SJCRH30 (cell line): Measurements from ENCODE around the gene C10orf90. TPM values are rescaled to one million over a fixed set of nuclear protein-coding genes. Genes with fewer than 3 reads are reported as not detected.
A peak's percentile ranks its signal among the peaks of the same experiment; 100 is the strongest.

Experiments used
- DNase-seq, 2 experiments: peaks; one replicate each; pipeline ENCODE4 v3.0.0-alpha.2; 2015 to 2020
- H3K27ac ChIP-seq: fragments of 250-450 bp; sonication (Bioruptor Pico); 2 replicates; pipeline ENCODE4 v1.5.1; 2020; ENCODE audit warnings: mild to moderate bottlenecking, moderate library complexity
- H3K27me3 ChIP-seq: fragments of 250-450 bp; sonication (Bioruptor Pico); 2 replicates; pipeline ENCODE4 v1.5.1; 2020; ENCODE audit warnings: mild to moderate bottlenecking, moderate library complexity
- H3K36me3 ChIP-seq: fragments of 250-450 bp; sonication (Bioruptor Pico); 2 replicates; pipeline ENCODE4 v1.5.1; 2020; ENCODE audit warnings: mild to moderate bottlenecking, moderate library complexity
- H3K4me1 ChIP-seq: fragments of 250-450 bp; sonication (Bioruptor Pico); 2 replicates; pipeline ENCODE4 v1.5.1; 2020; ENCODE audit warnings: mild to moderate bottlenecking, moderate library complexity
- H3K4me3 ChIP-seq: fragments of 250-450 bp; sonication (Bioruptor Pico); 2 replicates; pipeline ENCODE4 v1.5.1; 2020; ENCODE audit warnings: mild to moderate bottlenecking, moderate library complexity
- H3K9me3 ChIP-seq: fragments of 250-450 bp; sonication (Bioruptor Pico); replicated peaks from 2 replicates; pipeline ENCODE4 v1.5.1; 2020; ENCODE audit warnings: mild to moderate bottlenecking, moderate library complexity
- total RNA-seq: library from RNA; depleted of rRNA; stranded (reverse); fragments of >200 nt; shearing (Covaris generic); gene quantifications from 2 replicates; pipeline ENCODE4 v1.2.3, GENCODE V29; 2014

Gene C10orf90
- total RNA-seq, 1 experiment from 2014 or later, result 0.12 TPM

DNA sequence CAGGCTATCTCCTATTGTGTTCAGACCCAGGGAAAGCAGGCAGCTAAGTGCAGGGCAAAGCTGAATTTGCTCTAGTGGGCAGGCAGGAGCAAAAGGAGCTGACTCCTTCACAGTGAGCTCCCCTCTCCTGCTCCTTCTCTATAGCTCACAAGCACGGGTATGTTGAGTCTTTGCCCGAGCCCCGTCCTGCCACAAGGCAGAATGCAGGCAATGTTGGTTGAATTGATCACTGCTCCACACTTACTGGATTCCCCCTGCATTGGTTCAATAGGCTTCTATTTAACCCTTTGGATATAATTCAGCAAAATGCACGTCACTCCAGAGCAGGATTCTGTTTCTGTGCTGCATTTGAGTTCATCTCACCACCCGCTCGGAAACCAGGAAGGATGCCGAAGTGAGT lies 16.2 kb upstream of the C10orf90 start:
- Histone ChIP-seq H3K9me3 (no peaks in the 10 kb centered on the region), H3K27ac (no peak overlapping the region), H3K4me1 (no peaks in the 10 kb centered on the region), H3K27me3 (no peaks in the 10 kb centered on the region), H3K36me3 (no peaks in the 10 kb centered on the region), H3K4me3 (no peak overlapping the region)
- DNase-seq, result no peak

DNA sequence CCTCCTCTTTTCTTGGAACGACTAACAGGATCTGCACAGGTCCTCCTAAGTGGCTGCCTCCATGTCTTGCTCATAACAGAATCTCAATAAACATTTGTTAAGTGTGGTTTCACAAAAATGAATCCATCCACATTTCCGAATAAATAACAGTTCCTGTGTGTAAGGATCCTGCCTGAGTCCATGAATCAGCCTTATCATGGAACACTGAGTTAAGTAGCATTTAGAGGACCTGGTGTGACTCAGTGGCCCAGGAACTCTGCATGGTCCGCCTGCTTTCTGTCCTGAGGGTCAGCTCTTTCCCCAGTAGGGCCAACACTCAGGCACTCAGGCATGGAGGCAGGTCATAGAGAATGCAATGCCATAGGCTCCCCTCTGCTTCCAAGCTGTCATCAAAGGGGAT lies 15.8 kb upstream of the C10orf90 start:
- Histone ChIP-seq H3K27me3 (no peaks in the 10 kb centered on the region), H3K9me3 (no peaks in the 10 kb centered on the region)

DNA sequence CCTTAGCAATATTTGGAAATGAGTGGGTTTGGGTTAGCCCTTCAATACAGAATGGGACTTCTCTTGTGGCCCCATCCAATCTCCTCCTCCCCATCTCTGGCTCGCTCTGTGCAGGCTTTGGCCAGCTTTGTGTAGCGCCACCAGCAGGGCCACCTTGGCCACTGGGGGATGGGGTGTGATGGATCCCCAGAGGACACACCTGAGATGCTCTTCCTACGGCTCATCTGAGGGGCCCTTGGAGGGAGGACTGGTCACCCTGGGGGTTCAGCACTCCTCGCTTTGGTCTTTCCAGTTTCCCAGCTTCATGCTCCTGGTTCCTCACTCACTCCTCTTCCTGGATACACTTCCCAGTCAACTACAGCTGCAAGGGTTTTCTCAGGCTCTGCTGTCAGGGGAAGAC lies 15.3 kb upstream of the C10orf90 start:
- H3K9me3 ChIP-seq, result no peaks in the 10 kb centered on the region
- no peaks in the 10 kb centered on the region for H3K36me3 ChIP-seq
- no peak overlapping the region for H3K4me3 ChIP-seq
- no peaks in the 10 kb centered on the region for H3K27me3 ChIP-seq
- no peaks in the 10 kb centered on the region for H3K4me1 ChIP-seq
- H3K27ac ChIP-seq, result no peak overlapping the region
- DNase-seq, result no peak

More for the DNA sequence above, 15.8 kb upstream of the C10orf90 start:
- no peak for DNase-seq
- Histone ChIP-seq H3K4me3 (no peak overlapping the region), H3K36me3 (no peaks in the 10 kb centered on the region), H3K4me1 (no peaks in the 10 kb centered on the region), H3K27ac (no peak overlapping the region)

DNA sequence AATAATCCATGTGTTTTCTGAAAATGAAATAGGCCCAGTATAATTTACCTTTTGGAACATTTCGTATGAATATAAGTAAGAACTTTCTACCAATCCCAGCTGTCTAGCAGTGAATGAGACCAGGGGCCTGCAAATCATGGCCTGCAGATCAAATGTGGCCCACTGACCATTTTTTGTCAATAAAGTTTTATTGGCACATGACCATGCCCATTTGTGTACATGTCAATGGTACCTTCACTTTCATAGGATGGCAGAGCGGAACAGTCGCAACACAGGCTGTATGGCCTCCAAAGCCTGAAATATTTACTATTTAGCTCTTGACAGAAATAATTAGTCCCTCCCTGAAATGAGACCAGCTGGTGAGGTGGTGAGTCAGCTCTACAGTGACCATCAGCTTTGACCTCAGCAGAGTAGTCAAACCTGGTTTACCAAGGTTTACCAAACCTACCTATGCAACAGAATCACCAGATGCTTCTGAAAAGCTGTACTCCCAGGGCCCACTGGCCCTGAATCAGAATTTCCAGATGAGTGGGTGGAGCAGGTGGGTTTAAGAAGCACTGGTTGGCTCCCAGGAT lies 13.8 kb upstream of the C10orf90 start:
- Histone ChIP-seq H3K36me3 (no peaks in the 10 kb centered on the region), H3K27ac (no peak overlapping the region), H3K4me1 (no peaks in the 10 kb centered on the region), H3K4me3 (no peak overlapping the region), H3K27me3 (no peaks in the 10 kb centered on the region), H3K9me3 (no peaks in the 10 kb centered on the region)
- no peak for DNase-seq

DNA sequence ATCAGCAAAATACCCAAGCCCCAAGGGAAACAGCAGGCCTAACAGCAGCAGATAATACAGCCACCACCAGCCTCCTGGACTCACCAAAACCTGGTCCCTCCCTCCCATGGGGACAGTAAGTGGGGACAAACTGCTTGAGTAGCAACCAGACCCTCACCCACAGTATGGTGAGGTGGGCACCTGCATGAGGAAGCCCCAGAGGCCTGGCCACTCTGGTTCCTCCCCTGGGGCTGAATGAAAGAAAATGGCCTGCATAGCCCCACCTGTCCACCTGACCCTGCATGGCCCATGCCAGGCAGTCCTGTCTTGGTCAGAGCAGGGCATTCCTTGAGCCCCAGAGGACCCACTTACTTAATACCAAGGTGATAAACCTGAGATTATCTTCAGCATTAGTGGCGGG lies 13.0 kb upstream of the C10orf90 start:
- DNase-seq, result no peak
- Histone ChIP-seq H3K4me3 (no peak overlapping the region), H3K9me3 (no peaks in the 10 kb centered on the region), H3K36me3 (no peaks in the 10 kb centered on the region), H3K27ac (no peak overlapping the region), H3K4me1 (no peaks in the 10 kb centered on the region), H3K27me3 (no peaks in the 10 kb centered on the region)

DNA sequence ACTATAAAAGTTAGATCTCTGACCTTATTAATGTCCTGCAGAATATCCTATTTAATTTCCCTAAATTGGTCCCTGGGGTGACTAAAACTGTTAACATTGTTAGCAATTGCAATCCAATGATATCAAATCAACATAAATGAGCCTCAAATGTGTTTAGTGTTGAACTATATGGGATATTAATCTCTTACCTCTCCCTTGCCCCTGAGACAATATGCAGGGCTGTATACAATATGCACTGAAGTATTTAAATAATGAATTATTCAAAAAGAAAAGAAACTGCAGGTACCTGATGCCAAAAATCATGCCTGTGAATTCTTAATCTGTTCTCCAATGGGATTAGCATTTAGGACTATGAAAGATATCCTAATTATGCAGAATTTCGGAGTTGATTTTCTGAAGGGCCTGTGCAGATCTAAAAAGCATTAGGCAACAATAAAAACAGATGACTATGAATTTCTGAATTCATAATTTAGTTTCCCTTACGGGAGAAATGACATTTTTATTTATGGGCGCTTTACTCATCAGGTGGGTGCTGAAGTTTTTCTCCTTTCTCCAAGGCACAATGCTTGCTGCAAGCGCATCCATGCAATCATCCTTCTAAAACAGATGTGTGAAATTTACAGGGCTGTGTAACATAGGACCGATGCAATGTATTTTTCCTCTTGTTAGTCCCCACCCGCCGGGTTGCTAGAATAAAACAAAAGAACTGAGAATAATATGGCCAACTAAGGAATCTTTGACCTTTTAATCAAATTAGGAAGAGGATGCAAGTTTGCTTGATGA lies 5.4 kb upstream of the C10orf90 start:
- Histone ChIP-seq H3K27me3 (no peaks in the 10 kb centered on the region), H3K9me3 (no peaks in the 10 kb centered on the region), H3K4me3 (no peak overlapping the region), H3K4me1 (no peaks in the 10 kb centered on the region), H3K36me3 (no peaks in the 10 kb centered on the region), H3K27ac (no peak overlapping the region)
- no peak for DNase-seq

DNA sequence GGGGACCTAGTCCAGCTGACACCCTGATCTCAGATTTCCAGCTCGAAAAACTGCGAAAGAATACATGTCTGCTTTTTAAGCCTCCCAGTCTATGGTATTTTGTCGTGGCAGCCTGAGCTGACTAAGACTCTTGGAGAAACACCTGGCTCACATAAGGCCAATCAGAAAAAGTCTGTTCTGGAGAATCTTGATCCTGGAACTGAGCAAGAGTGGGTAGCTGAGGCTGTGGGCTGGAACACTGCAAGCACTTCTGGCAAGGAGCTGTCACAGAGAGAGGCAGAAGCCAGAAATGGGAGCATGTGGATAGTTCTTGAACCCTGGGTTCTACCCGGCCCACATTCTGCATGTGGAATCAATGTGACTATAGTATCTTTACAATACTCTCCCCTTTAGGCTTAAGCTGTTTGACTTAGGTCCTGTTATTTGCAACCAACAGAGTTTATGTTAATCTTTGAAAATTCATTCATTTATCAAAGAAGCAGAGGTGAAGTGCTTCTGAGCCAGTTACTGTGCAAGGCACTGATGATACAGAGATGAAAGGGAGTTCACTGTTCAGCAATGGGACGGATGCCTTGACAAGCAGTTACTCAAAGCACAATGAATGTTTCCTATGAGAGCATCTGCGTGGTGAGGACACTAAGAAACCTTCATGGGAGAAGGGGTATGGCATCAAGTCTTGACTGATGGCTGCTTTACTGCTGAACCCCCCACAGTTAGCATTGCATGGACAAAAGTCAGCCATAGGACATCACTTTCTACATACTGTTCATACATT lies 4.4 kb upstream of the C10orf90 start:
- no peak overlapping the region for H3K4me3 ChIP-seq
- H3K4me1 ChIP-seq, result no peaks in the 10 kb centered on the region
- no peaks in the 10 kb centered on the region for H3K27me3 ChIP-seq
- H3K9me3 ChIP-seq, result no peaks in the 10 kb centered on the region
- no peak overlapping the region for H3K27ac ChIP-seq
- no peak for DNase-seq
- H3K36me3 ChIP-seq, result no peaks in the 10 kb centered on the region

DNA sequence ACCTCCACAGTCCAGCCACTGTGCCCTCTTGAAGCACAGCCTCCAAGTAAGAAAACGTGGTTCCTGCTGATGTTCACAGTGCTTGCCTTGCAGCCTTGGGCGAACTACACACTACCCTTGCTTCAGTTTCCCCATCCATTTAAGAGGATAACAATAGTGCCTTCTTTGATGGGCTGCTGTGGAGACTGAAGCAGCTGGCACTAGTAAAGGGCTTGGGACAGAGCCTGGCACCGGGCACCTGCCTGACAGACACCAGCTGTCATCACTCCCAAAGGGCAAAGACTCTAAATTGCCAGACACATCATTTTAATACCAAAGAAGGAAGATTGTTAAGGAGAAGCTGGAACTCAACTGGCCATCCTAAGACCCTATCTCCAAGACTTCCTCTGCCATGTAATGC lies 3.1 kb upstream of the C10orf90 start:
- Histone ChIP-seq H3K36me3 (no peaks in the 10 kb centered on the region), H3K4me3 (no peak overlapping the region), H3K9me3 (no peaks in the 10 kb centered on the region), H3K27ac (no peak overlapping the region), H3K4me1 (no peaks in the 10 kb centered on the region), H3K27me3 (no peaks in the 10 kb centered on the region)
- DNase-seq, result no peak

DNA sequence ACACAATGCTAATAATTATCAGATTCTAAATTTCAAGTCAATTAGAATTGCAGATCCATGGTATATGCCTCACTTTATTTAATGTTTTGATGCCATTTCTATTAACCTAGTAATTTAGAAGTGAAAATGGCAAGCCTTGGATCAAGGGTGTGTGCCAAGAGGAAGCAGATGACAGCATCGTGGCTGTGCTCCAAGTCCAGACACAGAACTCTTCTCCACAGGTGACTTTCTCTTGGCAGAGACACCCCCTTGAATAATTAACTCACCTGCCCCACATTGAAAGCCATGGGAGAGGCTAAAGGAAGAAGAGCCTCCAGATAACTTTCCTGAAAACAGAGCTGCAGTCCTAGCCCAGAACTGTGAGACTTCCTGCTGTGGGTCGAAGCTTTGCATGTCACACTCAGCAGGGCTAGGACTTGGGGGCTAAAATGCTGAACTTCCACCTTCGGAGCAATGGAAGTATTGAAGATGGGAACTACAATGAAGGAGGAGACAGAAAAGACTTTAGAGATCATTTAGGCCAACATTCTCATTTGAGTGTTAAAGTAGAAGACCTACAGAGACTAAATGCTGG lies 996 bp upstream of the C10orf90 start:
- H3K9me3 ChIP-seq, result no peaks in the 10 kb centered on the region
- H3K4me1 ChIP-seq, result no peaks in the 10 kb centered on the region
- no peaks in the 10 kb centered on the region for H3K36me3 ChIP-seq
- H3K27me3 ChIP-seq, result no peaks in the 10 kb centered on the region
- no peak for DNase-seq
- H3K4me3 ChIP-seq, result no peak overlapping the region
- no peak overlapping the region for H3K27ac ChIP-seq

DNA sequence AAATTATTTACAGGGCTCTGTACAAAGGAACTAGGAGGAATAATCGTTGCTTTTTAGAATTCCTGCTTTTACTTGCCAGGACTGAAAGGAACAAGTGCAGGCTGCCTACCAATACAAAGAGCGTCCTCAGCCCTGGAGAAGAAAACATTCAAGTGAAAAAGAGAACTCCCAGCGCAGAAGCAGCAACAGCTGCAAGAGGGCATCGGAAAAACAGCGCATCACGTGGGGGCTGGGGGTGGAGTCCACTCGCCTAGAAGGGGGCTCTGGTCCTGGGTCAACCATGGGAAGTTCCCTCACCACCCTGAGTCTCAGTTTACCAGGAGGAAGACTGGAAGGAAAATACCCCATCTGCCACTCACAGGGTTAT lies 385 bp upstream of the C10orf90 start:
- H3K4me1 ChIP-seq, result no peaks in the 10 kb centered on the region
- H3K36me3 ChIP-seq, result no peaks in the 10 kb centered on the region
- DNase-seq, result peak in 1 of 2 experiments; percentile 24
- H3K27ac ChIP-seq, result no peak overlapping the region
- H3K4me3 ChIP-seq, result no peak overlapping the region
- H3K27me3 ChIP-seq, result no peaks in the 10 kb centered on the region
- H3K9me3 ChIP-seq, result no peaks in the 10 kb centered on the region

DNA sequence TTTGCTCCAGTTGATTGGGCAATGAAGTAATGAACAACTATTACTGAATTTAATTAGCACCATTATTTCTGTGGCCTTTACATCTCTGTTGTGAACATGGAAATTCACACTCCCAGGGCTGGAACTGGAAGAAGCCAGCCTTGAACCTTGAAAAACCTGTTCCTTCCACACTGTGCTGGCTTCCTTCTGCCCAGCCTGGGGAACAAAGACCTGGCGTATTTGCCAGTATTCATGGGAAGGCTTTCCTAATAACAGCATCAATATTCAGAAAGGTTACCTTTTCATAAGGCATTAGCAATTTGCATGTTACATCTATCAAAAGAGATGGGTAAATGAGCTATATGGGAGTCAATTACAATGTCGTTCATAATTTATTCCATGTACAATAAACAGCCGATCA lies 1.3 kb downstream of the C10orf90 start:
- no peak overlapping the region for H3K4me3 ChIP-seq
- no peaks in the 10 kb centered on the region for H3K27me3 ChIP-seq
- H3K4me1 ChIP-seq, result no peaks in the 10 kb centered on the region
- no peaks in the 10 kb centered on the region for H3K9me3 ChIP-seq
- no peaks in the 10 kb centered on the region for H3K36me3 ChIP-seq
- no peak for DNase-seq
- no peak overlapping the region for H3K27ac ChIP-seq

DNA sequence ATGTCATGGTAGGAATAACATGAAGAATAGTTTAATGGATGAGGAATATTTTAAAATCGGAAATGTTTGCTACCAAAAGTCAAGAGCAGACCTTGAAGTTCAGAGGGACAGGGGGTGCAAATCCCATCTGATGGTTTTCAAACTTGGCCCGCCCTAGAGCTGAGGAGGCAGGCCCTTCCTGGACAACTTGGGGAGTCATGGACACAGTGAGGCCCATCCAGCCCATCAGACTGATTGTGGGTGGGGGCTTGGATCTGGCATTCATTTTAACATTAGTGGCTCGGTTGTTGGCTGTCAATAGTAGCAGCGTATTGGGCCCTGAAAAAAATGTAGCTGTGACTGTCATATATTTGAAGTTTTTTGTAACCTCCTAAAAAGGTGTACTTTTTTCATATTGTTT lies 2.0 kb downstream of the C10orf90 start:
- Histone ChIP-seq H3K27me3 (no peaks in the 10 kb centered on the region), H3K4me3 (no peak overlapping the region), H3K9me3 (no peaks in the 10 kb centered on the region), H3K4me1 (no peaks in the 10 kb centered on the region), H3K27ac (no peak overlapping the region), H3K36me3 (no peaks in the 10 kb centered on the region)
- no peak for DNase-seq

DNA sequence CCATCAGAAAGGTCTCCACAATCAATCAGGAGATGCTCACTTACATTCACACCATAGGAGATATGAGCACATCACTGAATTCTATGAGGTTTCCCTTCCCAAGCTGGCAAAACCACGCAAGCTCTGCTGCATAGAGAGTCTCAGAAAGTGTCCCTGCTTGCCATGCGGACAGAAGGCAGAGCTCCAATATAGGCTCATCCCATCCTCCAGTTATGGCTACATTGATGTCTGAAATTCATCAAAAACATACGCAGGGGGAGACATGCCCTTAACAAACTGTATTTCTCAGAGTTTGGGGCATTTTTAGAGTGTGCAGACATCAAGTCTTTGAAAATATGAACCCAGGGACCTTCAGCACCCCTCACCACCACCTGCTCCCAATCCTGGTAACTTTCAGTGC lies 2.9 kb downstream of the C10orf90 start:
- Histone ChIP-seq H3K4me3 (no peak overlapping the region), H3K4me1 (no peaks in the 10 kb centered on the region), H3K9me3 (no peaks in the 10 kb centered on the region), H3K27ac (no peak overlapping the region), H3K27me3 (no peaks in the 10 kb centered on the region), H3K36me3 (no peaks in the 10 kb centered on the region)
- DNase-seq, result no peak

DNA sequence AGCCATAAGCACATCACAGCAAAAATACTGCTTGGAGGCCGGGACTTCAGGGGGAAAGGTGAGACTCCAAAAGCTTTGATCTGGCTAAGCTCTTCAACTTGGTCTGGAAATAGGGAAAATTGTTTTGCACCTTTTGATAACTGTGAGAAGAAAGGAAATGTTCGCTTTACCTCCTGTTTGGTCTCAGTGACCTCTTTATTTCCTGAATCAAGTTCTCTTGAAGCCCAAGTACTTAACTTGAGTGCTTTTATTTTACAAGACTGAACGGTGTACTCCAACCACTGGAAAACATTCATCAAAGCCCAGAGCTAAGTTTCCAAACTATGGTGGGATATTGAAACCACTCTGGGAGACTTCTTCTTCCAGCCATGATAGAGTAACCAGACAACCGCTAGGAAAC lies 5.3 kb downstream of the C10orf90 start:
- Histone ChIP-seq H3K27ac (no peak overlapping the region), H3K9me3 (no peaks in the 10 kb centered on the region), H3K4me3 (no peak overlapping the region), H3K27me3 (no peaks in the 10 kb centered on the region), H3K36me3 (no peaks in the 10 kb centered on the region), H3K4me1 (no peaks in the 10 kb centered on the region)
- DNase-seq, result no peak

DNA sequence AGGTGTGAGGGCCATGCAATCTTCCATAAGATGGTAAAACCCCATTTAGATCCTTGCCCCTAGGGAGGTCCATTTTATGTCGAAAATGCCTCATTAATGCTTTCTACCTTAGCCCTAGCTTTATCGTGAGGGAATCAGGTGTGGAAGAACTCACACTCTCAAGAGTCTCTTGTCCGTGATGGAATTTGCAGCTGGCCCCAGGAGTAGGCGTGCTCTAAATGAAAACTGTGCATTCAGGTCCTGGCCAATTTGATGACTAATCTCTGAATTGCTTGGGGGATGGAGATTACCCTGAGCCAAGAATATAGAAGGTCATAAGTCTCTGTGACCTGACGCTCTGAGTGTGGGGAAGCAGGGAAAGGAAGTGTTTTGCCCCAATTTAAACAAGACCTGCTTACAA lies 6.6 kb downstream of the C10orf90 start:
- DNase-seq, result no peak

More for the DNA sequence above, 6.6 kb downstream of the C10orf90 start:
- Histone ChIP-seq H3K36me3 (no peaks in the 10 kb centered on the region), H3K9me3 (no peaks in the 10 kb centered on the region), H3K4me3 (no peak overlapping the region), H3K27ac (no peak overlapping the region), H3K27me3 (no peaks in the 10 kb centered on the region), H3K4me1 (no peaks in the 10 kb centered on the region)
